MM.1S (cell line): ENCODE data around the gene RPTOR.

Source experiments
- EZH2 ChIP-seq: fragments of 300-600 bp; sonication (generic); optimal IDR thresholded peaks from 2 replicates; pipeline ENCODE3; 2017; ENCODE audit warnings: low read depth, mild to moderate bottlenecking, antibody characterized with exemption, low read length, mixed read lengths
- EZH2phosphoT487 ChIP-seq: fragments of 300-600 bp; sonication (generic); IDR thresholded peaks from 2 replicates; pipeline ENCODE4 v1.6.1; 2018; ENCODE audit warnings: antibody characterized with exemption, low read length
- TF ChIP-seq, protein P1 (sequence below): fragments of 300-600 bp; sonication (generic); IDR thresholded peaks from 2 replicates; pipeline ENCODE4 v1.5.1; 2016; ENCODE audit warnings: antibody characterized with exemption, low read length, mixed read lengths

DNA sequence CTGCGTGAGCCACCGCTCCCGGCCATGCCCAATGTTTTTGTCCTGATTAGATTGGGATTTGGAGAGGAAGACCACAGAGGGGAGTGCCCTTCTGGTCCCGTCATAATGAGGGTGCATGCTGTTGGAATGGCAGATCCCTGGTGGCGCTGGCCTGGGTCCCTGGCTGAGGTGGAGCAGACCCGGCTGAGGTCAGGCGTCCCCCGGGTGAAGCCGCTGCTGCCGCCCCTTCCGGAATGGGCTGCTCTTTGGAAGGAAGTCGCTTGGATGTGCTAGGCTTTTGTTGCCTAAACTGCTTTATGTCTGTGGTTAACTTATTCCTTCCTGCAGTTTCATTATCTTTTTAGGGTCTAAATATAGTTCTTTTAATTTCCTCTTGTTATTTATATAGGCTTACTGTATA lies 326.7 kb downstream of the RPTOR start:
- TF ChIP-seq, protein P1, sequence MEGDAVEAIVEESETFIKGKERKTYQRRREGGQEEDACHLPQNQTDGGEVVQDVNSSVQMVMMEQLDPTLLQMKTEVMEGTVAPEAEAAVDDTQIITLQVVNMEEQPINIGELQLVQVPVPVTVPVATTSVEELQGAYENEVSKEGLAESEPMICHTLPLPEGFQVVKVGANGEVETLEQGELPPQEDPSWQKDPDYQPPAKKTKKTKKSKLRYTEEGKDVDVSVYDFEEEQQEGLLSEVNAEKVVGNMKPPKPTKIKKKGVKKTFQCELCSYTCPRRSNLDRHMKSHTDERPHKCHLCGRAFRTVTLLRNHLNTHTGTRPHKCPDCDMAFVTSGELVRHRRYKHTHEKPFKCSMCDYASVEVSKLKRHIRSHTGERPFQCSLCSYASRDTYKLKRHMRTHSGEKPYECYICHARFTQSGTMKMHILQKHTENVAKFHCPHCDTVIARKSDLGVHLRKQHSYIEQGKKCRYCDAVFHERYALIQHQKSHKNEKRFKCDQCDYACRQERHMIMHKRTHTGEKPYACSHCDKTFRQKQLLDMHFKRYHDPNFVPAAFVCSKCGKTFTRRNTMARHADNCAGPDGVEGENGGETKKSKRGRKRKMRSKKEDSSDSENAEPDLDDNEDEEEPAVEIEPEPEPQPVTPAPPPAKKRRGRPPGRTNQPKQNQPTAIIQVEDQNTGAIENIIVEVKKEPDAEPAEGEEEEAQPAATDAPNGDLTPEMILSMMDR = no peak
- TF ChIP-seq EZH2phosphoT487 (no peak), EZH2 (no peak)
